H9 (cell line): ENCODE data around the gene C19orf73. TPM values are rescaled to one million over a fixed set of nuclear protein-coding genes. Genes with fewer than 3 reads are reported as not detected.

Experiments
- DNase-seq: peaks from one replicate; pipeline ENCODE4 v3.0.0-alpha.2; 2017
- H2AFZ ChIP-seq: one replicate; pipeline ENCODE4 v1.6.1; 2013; ENCODE audit warnings: mild to moderate bottlenecking, low read length, control low read depth, moderate library complexity
- H2AK5ac ChIP-seq: 2 replicates; pipeline ENCODE4 v1.6.1; 2013; ENCODE audit warnings: low read length, control low read depth, mixed read lengths; ENCODE audit not compliant: insufficient read length
- H2BK120ac ChIP-seq: one replicate; pipeline ENCODE4 v1.6.1; 2013; ENCODE audit warnings: low read depth, mild to moderate bottlenecking, low read length, control low read depth, inconsistent platforms; ENCODE audit not compliant: poor library complexity, severe bottlenecking
- H2BK12ac ChIP-seq: 2 replicates; pipeline ENCODE4 v1.6.1; 2013; ENCODE audit warnings: low read length, control low read depth, mixed read lengths, low read depth; ENCODE audit not compliant: insufficient read length
- H2BK15ac ChIP-seq: 2 replicates; pipeline ENCODE4 v1.6.1; 2013; ENCODE audit warnings: low read depth, low read length, control low read depth
- H2BK20ac ChIP-seq: one replicate; pipeline ENCODE4 v1.6.1; 2013; ENCODE audit warnings: low read depth, mild to moderate bottlenecking, low read length, control low read depth, inconsistent platforms; ENCODE audit not compliant: poor library complexity, severe bottlenecking
- H2BK5ac ChIP-seq: 2 replicates; pipeline ENCODE4 v1.6.1; 2013; ENCODE audit warnings: low read length, control low read depth, mixed read lengths; ENCODE audit not compliant: insufficient read length
- H3K14ac ChIP-seq: 2 replicates; pipeline ENCODE4 v1.6.1; 2013; ENCODE audit warnings: low read length, control low read depth; ENCODE audit not compliant: insufficient read depth
- H3K18ac ChIP-seq: 2 replicates; pipeline ENCODE4 v1.6.1; 2013; ENCODE audit warnings: low read depth, mild to moderate bottlenecking, mixed read lengths, low read length, control low read depth; ENCODE audit not compliant: insufficient read length
- H3K23ac ChIP-seq: 2 replicates; pipeline ENCODE4 v1.6.1; 2013; ENCODE audit warnings: low read length, control low read depth, mixed read lengths, low read depth; ENCODE audit not compliant: insufficient read length
- H3K23me2 ChIP-seq: 2 replicates; pipeline ENCODE4 v1.6.1; 2013; ENCODE audit warnings: low read depth, mild to moderate bottlenecking, mixed read lengths, low read length, control low read depth; ENCODE audit not compliant: insufficient read length, poor library complexity, severe bottlenecking
- H3K27ac ChIP-seq: 2 replicates; pipeline ENCODE4 v1.5.1; 2013; ENCODE audit warnings: low read length, control low read depth, mixed read lengths, low read depth; ENCODE audit not compliant: insufficient read length
- H3K27me3 ChIP-seq: 2 replicates; pipeline ENCODE4 v1.6.1; 2013; ENCODE audit warnings: low read length, control low read depth, inconsistent platforms; ENCODE audit not compliant: insufficient read depth
- H3K4ac ChIP-seq: 2 replicates; pipeline ENCODE4 v1.6.1; 2013; ENCODE audit warnings: low read depth, mild to moderate bottlenecking, control low read depth, inconsistent platforms, low read length, moderate library complexity
- H3K4me1 ChIP-seq: 2 replicates; pipeline ENCODE4 v1.6.1; 2013; ENCODE audit warnings: low read length, control low read depth, inconsistent platforms; ENCODE audit not compliant: insufficient read depth
- H3K4me2 ChIP-seq: 2 replicates; pipeline ENCODE4 v1.6.1; 2013; ENCODE audit warnings: low read length, control low read depth, mixed read lengths; ENCODE audit not compliant: insufficient read length, insufficient read depth
- H3K56ac ChIP-seq: 2 replicates; pipeline ENCODE4 v1.6.1; 2013; ENCODE audit warnings: low read depth, mild to moderate bottlenecking, mixed read lengths, low read length, control low read depth; ENCODE audit not compliant: insufficient read length
- H3K79me1 ChIP-seq: 2 replicates; pipeline ENCODE4 v1.6.1; 2013; ENCODE audit warnings: low read depth, mild to moderate bottlenecking, moderate library complexity, low read length, control low read depth, inconsistent platforms; ENCODE audit not compliant: insufficient read depth, poor library complexity, severe bottlenecking
- H3K79me2 ChIP-seq: 2 replicates; pipeline ENCODE4 v1.6.1; 2013; ENCODE audit warnings: low read length, control low read depth, inconsistent platforms; ENCODE audit not compliant: insufficient read depth
- H3K9ac ChIP-seq: 2 replicates; pipeline ENCODE4 v1.6.1; 2013; ENCODE audit warnings: low read length, control low read depth, mixed read lengths; ENCODE audit not compliant: insufficient read length; ENCODE audit errors: extremely low read depth
- H3K9me3 ChIP-seq: one replicate; pipeline ENCODE4 v1.6.1; 2013; ENCODE audit warnings: low read depth, low read length, inconsistent platforms; ENCODE audit not compliant: control insufficient read depth
- H3T11ph ChIP-seq: one replicate; pipeline ENCODE4 v1.6.1; 2013; ENCODE audit warnings: mild to moderate bottlenecking, low read length, control low read depth, inconsistent platforms
- H4K20me1 ChIP-seq: one replicate; pipeline ENCODE4 v1.6.1; 2013; ENCODE audit not compliant: control insufficient read depth, insufficient read length, insufficient read depth
- H4K5ac ChIP-seq: 2 replicates; pipeline ENCODE4 v1.6.1; 2013; ENCODE audit warnings: low read depth, mild to moderate bottlenecking, mixed read lengths, low read length, control low read depth; ENCODE audit not compliant: insufficient read length
- H4K8ac ChIP-seq: replicated peaks from 2 replicates; pipeline ENCODE4 v1.6.1; 2013; ENCODE audit warnings: low read length, control low read depth, mixed read lengths, low read depth; ENCODE audit not compliant: insufficient read length
- H4K91ac ChIP-seq: 2 replicates; pipeline ENCODE4 v1.6.1; 2013; ENCODE audit warnings: low read depth, mild to moderate bottlenecking, moderate library complexity, mixed read lengths, low read length, control low read depth; ENCODE audit not compliant: insufficient read length
- H3K27ac Mint-ChIP-seq, 3 experiments: 2 replicates in 2 of 3; 3 replicates in 1 of 3; pipeline ENCODE4 v1.8.0; 2020 to 2021; ENCODE audit warnings: mixed read lengths in 3 of 3, mild to moderate bottlenecking in 1 of 3, moderate library complexity in 1 of 3
- H3K27me3 Mint-ChIP-seq: 2 replicates; pipeline ENCODE4 v1.8.0; 2021; ENCODE audit warnings: low read depth, mild to moderate bottlenecking, moderate library complexity, mixed read lengths
- H3K36me3 Mint-ChIP-seq, 3 experiments: 2 replicates in 2 of 3; 3 replicates in 1 of 3; pipeline ENCODE4 v1.8.0; 2020 to 2021; ENCODE audit warnings: low read depth in 3 of 3, mixed read lengths in 3 of 3; ENCODE audit not compliant: insufficient read depth in 1 of 3
- H3K4me1 Mint-ChIP-seq, 2 experiments: 2 replicates each; pipeline ENCODE4 v1.8.0; 2020; ENCODE audit warnings: mixed read lengths in 2 of 2
- H3K4me3 Mint-ChIP-seq, 2 experiments: 2 replicates in 1 of 2; 3 replicates in 1 of 2; pipeline ENCODE4 v1.8.0; 2020 to 2021; ENCODE audit warnings: mild to moderate bottlenecking in 2 of 2, mixed read lengths in 2 of 2, moderate library complexity in 1 of 2
- H3K9me3 Mint-ChIP-seq, 2 experiments: 2 replicates in 1 of 2; 3 replicates in 1 of 2; pipeline ENCODE4 v1.8.0; 2020; ENCODE audit warnings: mild to moderate bottlenecking in 2 of 2, mixed read lengths in 2 of 2, moderate library complexity in 1 of 2
- WGBS: extraction: QIAGEN DNeasy Blood & Tissue Kit; methylation state at CpG from one replicate; pipeline ENCODE4 v1.1.7; 2013; ENCODE audit warnings: missing lambda C conversion rate, low lambda C conversion rate, mixed read lengths; ENCODE audit not compliant: insufficient read length; ENCODE audit errors: extremely low coverage; 5-methylcytosine and 5-hydroxymethylcytosine counted together
- total RNA-seq: library from RNA; stranded (reverse); gene quantifications from 2 replicates; pipeline ENCODE4 v1.2.1, GENCODE V29; 2021
- TF ChIP-seq, protein P1 (sequence below): fragments of 200-600 bp; sonication (generic); conservative IDR thresholded peaks from 3 replicates; pipeline ENCODE4 v1.8.0; 2021; ENCODE audit warnings: antibody characterized with exemption, mild to moderate bottlenecking

The C19orf73 gene
- total RNA-seq, 1 experiment from 2014 or later, result 1.1 TPM

DNA sequence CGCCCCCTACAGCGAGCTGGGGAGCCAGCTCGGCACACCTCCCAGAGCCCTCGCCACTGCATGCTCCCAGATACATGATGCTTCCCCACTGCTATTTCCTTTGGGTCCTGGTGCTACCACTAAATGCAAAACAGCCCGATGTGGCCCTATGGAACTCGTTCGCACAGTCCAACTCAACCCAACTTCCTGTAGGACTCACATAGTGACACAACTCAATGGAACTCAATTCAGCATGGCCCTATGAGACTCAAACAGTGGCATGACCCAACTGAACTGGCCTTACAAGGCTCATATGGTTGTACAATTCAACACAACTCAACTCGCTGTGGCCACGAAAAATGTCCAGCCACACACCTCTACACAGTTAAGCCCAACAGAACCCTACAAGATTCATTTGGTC lies 49.9 kb downstream of the C19orf73 start:
- H2BK120ac ChIP-seq, result no peak overlapping the region
- H2BK5ac ChIP-seq, result no peak overlapping the region
- H3K4me1 ChIP-seq, result peaks cover 2% of the 10 kb centered on the region; the same call in 1 of the 2 replicates
- Mint-ChIP-seq H3K27ac (no peak overlapping the region), H3K36me3 (peaks cover 0 to 4% (median 3%) of the 10 kb centered on the region in 3 experiments; a peak in 3 of 7 replicates), H3K27me3 (peaks cover 87% of the 10 kb centered on the region), H3K4me1 (peaks cover 23 to 50% of the 10 kb centered on the region in 2 experiments), H3K4me3 (no peak overlapping the region), H3K9me3 (peaks cover 9 to 18% of the 10 kb centered on the region in 2 experiments; a peak in 4 of 5 replicates)
- H4K91ac ChIP-seq, result no peak overlapping the region
- no peak for DNase-seq
- peaks cover 49% of the 10 kb centered on the region for H3K27me3 ChIP-seq
- no peak overlapping the region for H2AFZ ChIP-seq
- no peak overlapping the region for H3K27ac ChIP-seq
- H4K5ac ChIP-seq, result no peak overlapping the region
- no peak overlapping the region for H3K4ac ChIP-seq
- H3K23ac ChIP-seq, result no peak overlapping the region
- H2BK12ac ChIP-seq, result no peak overlapping the region
- no peak overlapping the region for H3K56ac ChIP-seq
- no CpG with 5 or more reads among the region's 9 CpGs for WGBS
- no peaks in the 10 kb centered on the region for H4K20me1 ChIP-seq
- no peak overlapping the region for H3T11ph ChIP-seq
- TF ChIP-seq, protein P1, sequence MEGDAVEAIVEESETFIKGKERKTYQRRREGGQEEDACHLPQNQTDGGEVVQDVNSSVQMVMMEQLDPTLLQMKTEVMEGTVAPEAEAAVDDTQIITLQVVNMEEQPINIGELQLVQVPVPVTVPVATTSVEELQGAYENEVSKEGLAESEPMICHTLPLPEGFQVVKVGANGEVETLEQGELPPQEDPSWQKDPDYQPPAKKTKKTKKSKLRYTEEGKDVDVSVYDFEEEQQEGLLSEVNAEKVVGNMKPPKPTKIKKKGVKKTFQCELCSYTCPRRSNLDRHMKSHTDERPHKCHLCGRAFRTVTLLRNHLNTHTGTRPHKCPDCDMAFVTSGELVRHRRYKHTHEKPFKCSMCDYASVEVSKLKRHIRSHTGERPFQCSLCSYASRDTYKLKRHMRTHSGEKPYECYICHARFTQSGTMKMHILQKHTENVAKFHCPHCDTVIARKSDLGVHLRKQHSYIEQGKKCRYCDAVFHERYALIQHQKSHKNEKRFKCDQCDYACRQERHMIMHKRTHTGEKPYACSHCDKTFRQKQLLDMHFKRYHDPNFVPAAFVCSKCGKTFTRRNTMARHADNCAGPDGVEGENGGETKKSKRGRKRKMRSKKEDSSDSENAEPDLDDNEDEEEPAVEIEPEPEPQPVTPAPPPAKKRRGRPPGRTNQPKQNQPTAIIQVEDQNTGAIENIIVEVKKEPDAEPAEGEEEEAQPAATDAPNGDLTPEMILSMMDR, result no peak
- H3K79me2 ChIP-seq, result no peaks in the 10 kb centered on the region
- H3K4me2 ChIP-seq, result no peak overlapping the region
- no peak overlapping the region for H2BK15ac ChIP-seq
- no peak overlapping the region for H4K8ac ChIP-seq
- no peak overlapping the region for H2BK20ac ChIP-seq
- no peak overlapping the region for H3K14ac ChIP-seq
- H3K9ac ChIP-seq, result no peak overlapping the region
- H2AK5ac ChIP-seq, result no peak overlapping the region
- H3K79me1 ChIP-seq, result no peaks in the 10 kb centered on the region
- H3K18ac ChIP-seq, result no peak overlapping the region
- H3K23me2 ChIP-seq, result peaks cover 3% of the 10 kb centered on the region
- no peaks in the 10 kb centered on the region for H3K9me3 ChIP-seq

Other genes with a start within 250 kb of the C19orf73 start
- gene PPP1R15A, start 246.7 kb downstream of the C19orf73 start, total RNA-seq, result 17.2 and 17.5 TPM in 2 replicates
- 0.94 and 1.0 TPM in 2 replicates for gene TULP2, start 220.4 kb downstream of the C19orf73 start, total RNA-seq
- gene NUCB1, start 218.8 kb downstream of the C19orf73 start, total RNA-seq, result 125 and 131 TPM in 2 replicates
- gene DHDH, start 185.4 kb downstream of the C19orf73 start, total RNA-seq, result 1.4 and 2.0 TPM in 2 replicates
- 310 and 315 TPM in 2 replicates for gene BAX, start 164.3 kb downstream of the C19orf73 start, total RNA-seq
- gene FTL, start 153.8 kb downstream of the C19orf73 start, total RNA-seq, result 1,244 and 1,245 TPM in 2 replicates
- 44.3 and 45.6 TPM in 2 replicates for gene GYS1, start 125.8 kb downstream of the C19orf73 start, total RNA-seq
- gene RUVBL2, start 125.3 kb downstream of the C19orf73 start, total RNA-seq, result 130 and 134 TPM in 2 replicates
- gene LHB, start 102.1 kb downstream of the C19orf73 start, total RNA-seq, result not detected in 2 replicates
- 0.46 TPM in 1 of 2 replicates, not detected in the other for gene CGB3, start 94.8 kb downstream of the C19orf73 start, total RNA-seq
- 0.55 and 0.77 TPM in 2 replicates for gene CGB2, start 87.3 kb downstream of the C19orf73 start, total RNA-seq
- not detected in 2 replicates for gene CGB1, start 82.2 kb downstream of the C19orf73 start, total RNA-seq
- gene CGB5, start 75.3 kb downstream of the C19orf73 start, total RNA-seq, result not detected in 2 replicates
- 0.39 TPM in 1 of 2 replicates, not detected in the other for gene CGB8, start 70.0 kb downstream of the C19orf73 start, total RNA-seq
- gene CGB7, start 61.4 kb downstream of the C19orf73 start, total RNA-seq, result 1.2 TPM in 2 replicates
- gene NTF4, start 54.3 kb downstream of the C19orf73 start, total RNA-seq, result 2.1 and 2.3 TPM in 2 replicates
- 0.04 TPM in 2 replicates for gene KCNA7, start 46.4 kb downstream of the C19orf73 start, total RNA-seq
- 292 and 295 TPM in 2 replicates for gene SNRNP70, start 33.7 kb downstream of the C19orf73 start, total RNA-seq
- gene LIN7B, start 4.8 kb downstream of the C19orf73 start, total RNA-seq, result 3.5 and 4.2 TPM in 2 replicates
- gene PPFIA3, start 401 bp upstream of the C19orf73 start, total RNA-seq, result 18.8 and 19.1 TPM in 2 replicates
- 1.8 and 1.9 TPM in 2 replicates for gene HRC, start 36.3 kb upstream of the C19orf73 start, total RNA-seq
- 6.9 and 7.2 TPM in 2 replicates for gene TRPM4, start 38.6 kb upstream of the C19orf73 start, total RNA-seq
- 2.9 and 3.2 TPM in 2 replicates for gene SLC6A16, start 206.0 kb upstream of the C19orf73 start, total RNA-seq
- not detected in 2 replicates for gene CD37, start 216.3 kb upstream of the C19orf73 start, total RNA-seq
- gene TEAD2, start 243.3 kb upstream of the C19orf73 start, total RNA-seq, result 118 and 126 TPM in 2 replicates
- 2.3 and 3.5 TPM in 2 replicates for gene DKKL1, start 244.7 kb upstream of the C19orf73 start, total RNA-seq